ENCODE measurements around the gene DLX5. TPM values are rescaled to one million over a fixed set of nuclear protein-coding genes. Genes with fewer than 3 reads are reported as not detected.
A peak's percentile ranks its signal among the peaks of the same experiment; 100 is the strongest.
"Not testable (repeated sequence)": the region's sequence is repeated elsewhere in the genome, so short reads cannot be mapped to it uniquely, and the experiment has no call there.

DLX5 gene
- total RNA-seq = 10 to 100 TPM; 20.9 to 45.9 (median 35.3) TPM

DNA sequence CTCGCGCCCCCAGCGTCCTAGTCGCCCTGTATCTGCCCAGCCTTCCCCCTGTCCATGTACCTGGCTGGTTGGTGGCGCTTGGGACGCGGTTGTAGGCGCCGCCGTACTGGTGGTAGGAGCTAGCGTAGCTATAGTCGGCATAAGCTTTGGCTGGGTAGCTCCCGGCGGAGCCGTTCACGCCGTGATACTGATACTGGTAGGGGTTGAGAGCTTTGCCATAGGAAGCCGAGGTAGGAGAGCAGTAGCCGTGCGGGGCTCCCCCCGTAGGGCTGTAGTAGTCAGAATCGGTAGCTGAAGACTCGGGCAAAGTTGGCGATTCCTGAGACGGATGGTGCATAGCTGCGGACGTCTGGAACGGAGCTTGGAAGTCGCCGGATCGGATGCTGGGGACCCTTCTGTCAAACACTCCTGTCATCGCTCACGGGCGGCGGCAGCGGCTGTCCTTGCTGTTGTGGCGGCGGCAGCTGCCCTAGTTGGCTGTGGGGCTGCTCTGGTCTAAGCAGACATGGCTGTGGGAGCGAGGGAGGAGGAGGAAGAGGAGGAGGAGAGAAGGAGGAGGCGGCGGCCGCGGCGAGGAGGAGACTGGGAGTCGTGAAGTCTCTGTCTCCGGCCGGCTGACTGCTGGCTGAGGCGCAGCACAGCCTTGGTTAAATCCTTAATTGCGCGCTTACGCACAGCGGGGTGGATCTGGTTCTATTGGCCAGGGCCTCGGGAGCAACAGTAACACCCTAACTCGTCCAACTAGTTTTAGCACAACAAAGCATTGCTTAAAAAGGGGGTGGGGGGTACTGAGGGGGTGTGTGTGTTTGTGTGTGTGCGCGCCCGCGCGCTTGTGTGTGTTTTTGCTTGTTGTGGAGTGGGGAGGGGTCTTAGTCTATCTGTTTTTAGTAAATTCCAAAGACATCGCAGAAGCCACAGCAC lies at the start of gene DLX5:
TSS of gene DLX5 (minus strand) at position 623 of the 921 bp plus-strand sequence. CDS start at position 415, 208 bp downstream.
- 2% methylated on average over 51 to 58 of the region's 60 CpGs for WGBS, 2 donors
- TF ChIP-seq POLR2A (IDR thresholded peaks at IDR 0.05) = no peak
- TF ChIP-seq, protein P1, sequence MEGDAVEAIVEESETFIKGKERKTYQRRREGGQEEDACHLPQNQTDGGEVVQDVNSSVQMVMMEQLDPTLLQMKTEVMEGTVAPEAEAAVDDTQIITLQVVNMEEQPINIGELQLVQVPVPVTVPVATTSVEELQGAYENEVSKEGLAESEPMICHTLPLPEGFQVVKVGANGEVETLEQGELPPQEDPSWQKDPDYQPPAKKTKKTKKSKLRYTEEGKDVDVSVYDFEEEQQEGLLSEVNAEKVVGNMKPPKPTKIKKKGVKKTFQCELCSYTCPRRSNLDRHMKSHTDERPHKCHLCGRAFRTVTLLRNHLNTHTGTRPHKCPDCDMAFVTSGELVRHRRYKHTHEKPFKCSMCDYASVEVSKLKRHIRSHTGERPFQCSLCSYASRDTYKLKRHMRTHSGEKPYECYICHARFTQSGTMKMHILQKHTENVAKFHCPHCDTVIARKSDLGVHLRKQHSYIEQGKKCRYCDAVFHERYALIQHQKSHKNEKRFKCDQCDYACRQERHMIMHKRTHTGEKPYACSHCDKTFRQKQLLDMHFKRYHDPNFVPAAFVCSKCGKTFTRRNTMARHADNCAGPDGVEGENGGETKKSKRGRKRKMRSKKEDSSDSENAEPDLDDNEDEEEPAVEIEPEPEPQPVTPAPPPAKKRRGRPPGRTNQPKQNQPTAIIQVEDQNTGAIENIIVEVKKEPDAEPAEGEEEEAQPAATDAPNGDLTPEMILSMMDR (IDR thresholded peaks at IDR 0.05) = no peak
- peak; percentile 65 to 93 for DNase-seq (ENCODE audit: low spot score in 2 of 2)
- intact Hi-C loops (cut with DNase I; ENCODE audit: low total_unique reads) = loop anchor here (5.0 to 10.0 kb wide), 2 partner anchors 607 to 950 kb away; no protein-coding TSS in a partner anchor
- peak within 1 kb of the TSS; percentile 39 for H3K4me3 ChIP-seq (ENCODE audit: low read depth, poor library complexity, severe bottlenecking)

DNA sequence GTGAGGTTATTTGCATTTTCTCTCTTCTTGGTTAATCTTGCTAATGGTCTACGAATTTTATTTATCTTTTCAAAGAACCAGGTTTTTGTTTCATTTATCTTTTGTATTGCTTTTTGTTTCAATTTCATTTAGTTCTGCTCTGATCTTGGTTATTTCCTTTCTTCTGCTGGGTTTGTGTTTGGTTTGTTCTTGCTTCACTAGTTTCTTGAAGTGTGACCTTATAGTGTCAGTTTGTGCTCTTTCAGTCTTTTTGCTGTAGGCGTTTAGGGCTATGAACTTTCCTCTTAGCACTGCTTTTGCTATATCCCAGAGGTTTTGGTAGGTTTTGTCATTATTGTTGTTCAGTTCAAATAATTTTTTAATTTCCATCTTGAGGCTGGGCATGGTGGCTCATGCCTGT lies 47.4 kb upstream of the DLX5 start:
- intact Hi-C loops (cut with DNase I; ENCODE audit: low total_unique reads) = loop anchor here (5.0 to 10.0 kb wide), 2 partner anchors 225 to 343 kb away; no protein-coding TSS in a partner anchor
- 78 to 86% methylated on average over 2 of the region's 2 CpGs for WGBS, 2 donors
- not testable (repeated sequence) for H3K4me3 ChIP-seq (ENCODE audit: low read depth, poor library complexity, severe bottlenecking); DNase-seq (ENCODE audit: low spot score in 2 of 2)

DNA sequence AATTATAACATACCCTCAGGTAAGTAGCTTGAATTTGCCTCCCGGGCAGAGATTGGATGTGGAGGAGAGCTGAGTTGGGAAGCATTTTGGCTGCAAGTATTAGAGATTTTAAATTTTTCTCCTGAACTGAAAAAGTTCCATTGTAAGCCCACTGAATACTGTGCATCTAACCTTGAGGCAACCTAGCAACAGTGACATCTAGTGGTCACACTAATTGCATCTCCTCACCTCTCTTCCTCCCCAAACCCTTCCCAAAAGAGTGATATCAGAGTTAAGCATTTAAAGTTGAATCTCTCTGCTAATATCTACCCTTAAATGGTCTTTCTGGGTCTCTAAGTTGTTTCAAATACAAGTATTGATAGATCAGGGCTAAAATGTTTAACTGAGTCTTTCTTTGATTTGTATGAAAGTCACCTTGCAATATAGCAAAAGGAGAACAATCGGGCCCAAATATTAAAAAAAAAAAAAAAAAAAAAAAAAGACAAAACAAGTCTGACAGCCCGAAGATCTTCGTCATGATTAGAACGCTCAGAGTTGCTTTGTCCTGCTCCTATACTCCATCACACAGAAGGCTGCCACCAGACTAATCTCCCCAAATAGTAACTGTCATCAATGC lies 40.4 kb upstream of the DLX5 start:
- H3K4me3 ChIP-seq (ENCODE audit: low read depth, poor library complexity, severe bottlenecking) = no peak overlapping the region
- 32 to 38% methylated on average over 5 of the region's 5 CpGs for WGBS, 2 donors
- TF ChIP-seq POLR2A (IDR thresholded peaks at IDR 0.05) = no peak
- TF ChIP-seq, protein P1 (IDR thresholded peaks at IDR 0.05) = no peak
- DNase-seq (ENCODE audit: low spot score in 2 of 2) = no peak
- intact Hi-C loops (cut with DNase I; ENCODE audit: low total_unique reads) = no loop called here

DNA sequence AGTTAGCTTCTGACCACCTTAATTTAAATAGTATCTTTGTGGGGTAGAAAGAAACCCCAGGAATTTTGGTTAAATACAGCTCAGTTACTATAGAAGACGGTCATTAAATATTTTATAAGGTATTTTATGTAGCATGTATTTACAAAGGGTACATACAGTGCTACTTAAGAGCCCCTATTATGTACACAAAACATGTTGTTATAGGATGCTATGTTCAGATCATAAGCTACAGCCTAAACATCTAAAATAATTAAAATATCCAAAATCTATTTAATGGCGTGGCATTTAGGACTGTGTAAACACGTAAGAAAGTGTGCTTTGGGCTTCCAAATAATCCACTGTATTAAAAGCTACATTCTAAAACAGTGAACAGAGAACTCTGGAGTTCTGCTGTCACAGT lies 39.4 kb upstream of the DLX5 start:
- no peak overlapping the region for H3K4me3 ChIP-seq (ENCODE audit: low read depth, poor library complexity, severe bottlenecking)
- intact Hi-C loops (cut with DNase I; ENCODE audit: low total_unique reads) = no loop called here
- DNase-seq (ENCODE audit: low spot score in 2 of 2) = no peak
- TF ChIP-seq, protein P1 (IDR thresholded peaks at IDR 0.05) = no peak
- no peak for TF ChIP-seq POLR2A (IDR thresholded peaks at IDR 0.05)
- WGBS, 2 donors = 73 to 79% methylated on average over 3 of the region's 3 CpGs

DNA sequence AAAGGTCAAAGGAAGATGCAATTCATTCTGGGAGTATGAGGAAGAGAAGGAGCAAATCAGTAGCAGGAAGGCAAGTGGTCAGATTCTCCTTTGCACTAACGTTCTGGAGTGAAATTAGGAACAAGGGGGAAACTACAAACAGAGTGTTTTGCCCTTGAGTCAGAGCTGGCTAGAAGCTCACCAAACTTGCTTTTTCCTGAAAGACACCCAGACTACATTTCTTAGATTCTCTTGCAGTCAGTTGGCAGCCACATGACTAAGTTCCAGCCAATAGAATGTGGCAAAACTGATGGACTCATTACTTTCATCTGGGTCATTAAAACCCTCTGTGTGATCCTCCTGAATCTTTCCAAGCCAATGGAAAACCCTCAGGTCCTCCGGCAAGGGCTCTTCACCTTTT lies 18.6 kb upstream of the DLX5 start:
- intact Hi-C loops (cut with DNase I; ENCODE audit: low total_unique reads) = no loop called here
- no peak overlapping the region for H3K4me3 ChIP-seq (ENCODE audit: low read depth, poor library complexity, severe bottlenecking)
- TF ChIP-seq POLR2A (IDR thresholded peaks at IDR 0.05) = no peak
- TF ChIP-seq, protein P1 (IDR thresholded peaks at IDR 0.05) = no peak
- WGBS, 2 donors = 52 to 58% methylated on average over 2 of the region's 2 CpGs
- DNase-seq (ENCODE audit: low spot score in 2 of 2) = no peak

DNA sequence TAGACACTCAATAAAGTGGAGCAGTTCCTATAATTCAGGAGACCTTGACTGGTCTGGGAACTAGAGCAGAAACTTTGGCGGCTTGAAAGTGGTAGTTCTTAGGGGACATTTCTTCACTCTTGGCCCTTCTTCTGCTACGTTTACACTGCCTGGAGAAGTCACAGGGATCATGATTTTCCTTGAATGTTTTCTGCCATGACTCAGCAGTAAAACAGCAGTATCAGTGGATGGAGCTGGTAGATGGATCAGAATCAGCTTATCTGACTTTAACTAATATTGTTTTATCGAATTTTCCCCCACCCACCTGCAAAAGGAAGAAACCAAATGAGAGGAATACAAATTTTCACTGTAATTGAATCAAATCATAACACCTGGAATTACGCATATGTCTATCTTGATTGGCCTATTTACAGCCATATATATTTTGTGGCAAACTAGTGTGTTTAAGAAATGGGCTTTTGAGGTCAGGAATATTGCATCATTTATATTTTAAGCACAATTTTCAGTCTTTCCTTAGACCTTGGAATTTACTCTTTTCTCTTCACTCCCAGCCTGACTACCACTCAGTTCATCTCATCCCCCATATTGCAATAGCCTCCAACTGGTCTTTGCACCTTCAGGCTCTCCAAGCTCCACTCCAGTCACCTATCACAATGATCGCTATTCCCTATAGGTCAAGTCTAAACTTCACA lies 14.9 kb upstream of the DLX5 start:
- intact Hi-C loops (cut with DNase I; ENCODE audit: low total_unique reads) = no loop called here
- H3K4me3 ChIP-seq (ENCODE audit: low read depth, poor library complexity, severe bottlenecking) = no peak overlapping the region
- no peak for DNase-seq (ENCODE audit: low spot score in 2 of 2)
- 80 to 84% methylated on average over 5 of the region's 5 CpGs for WGBS, 2 donors
- no peak for TF ChIP-seq POLR2A (IDR thresholded peaks at IDR 0.05)
- TF ChIP-seq, protein P1 (IDR thresholded peaks at IDR 0.05) = no peak

DNA sequence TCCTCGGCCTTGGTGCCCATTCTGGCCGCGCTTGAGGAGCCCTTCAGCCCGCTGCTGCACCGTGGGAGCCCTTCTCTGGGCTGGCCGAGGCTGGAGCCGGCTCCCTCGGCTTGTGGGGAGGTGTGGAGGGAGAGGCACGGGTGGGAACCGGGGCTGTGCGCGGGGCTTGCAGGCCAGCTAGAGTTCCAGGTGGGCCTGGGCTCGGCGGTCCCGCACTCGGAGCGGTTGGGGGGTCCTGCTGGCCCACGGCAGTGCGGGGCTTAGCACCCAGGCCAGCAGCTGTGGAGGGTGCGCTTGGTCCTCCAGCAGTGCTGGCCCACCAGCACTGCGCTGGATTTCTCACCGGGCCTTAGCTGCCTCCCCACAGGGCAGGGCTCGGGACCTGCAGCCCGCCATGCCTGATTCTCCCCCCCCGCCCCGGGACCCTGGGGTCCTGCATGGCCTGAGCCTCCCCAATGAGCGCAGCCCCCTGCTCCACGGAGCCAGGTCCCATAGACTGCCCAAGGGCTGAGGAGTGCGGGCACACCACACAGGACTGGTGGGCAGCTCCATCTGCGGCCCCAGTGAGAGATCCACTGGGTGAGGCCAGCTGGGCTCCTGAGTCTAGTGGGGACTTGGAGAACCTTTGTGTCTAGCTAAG lies 9.7 kb upstream of the DLX5 start:
- DNase-seq (ENCODE audit: low spot score in 2 of 2); intact Hi-C loops (cut with DNase I; ENCODE audit: low total_unique reads); H3K4me3 ChIP-seq (ENCODE audit: low read depth, poor library complexity, severe bottlenecking): not testable (repeated sequence)
- WGBS, 2 donors = 81 to 89% methylated on average over 18 to 21 of the region's 30 CpGs
